ENCODE results near the gene LCA5L.

DNA sequence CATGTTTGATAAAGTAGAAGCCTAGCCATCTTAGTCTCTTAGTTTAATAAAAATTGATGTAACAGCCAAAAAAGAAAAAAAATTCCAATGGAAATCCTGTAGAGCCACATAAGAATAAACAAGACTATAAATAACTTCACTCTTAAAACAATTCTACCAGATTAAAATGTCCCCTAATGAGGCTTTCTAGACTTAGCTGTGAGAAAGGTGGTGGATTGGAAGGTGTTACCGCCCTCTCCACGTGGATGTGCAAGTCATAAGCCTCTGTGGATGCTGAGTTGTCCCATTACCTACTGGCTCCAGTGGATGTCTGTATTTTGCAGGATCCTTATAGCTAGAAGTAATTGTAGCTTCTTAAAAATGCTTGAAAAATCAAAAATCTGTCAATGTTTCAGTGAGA lies 14.6 kb downstream of the LCA5L start:
- TF ChIP-seq POLR2A (IDR thresholded peaks at IDR 0.05) (no peak), CTCF (IDR thresholded peaks at IDR 0.05) (no peak), POLR2AphosphoS5 (IDR thresholded peaks at IDR 0.05) (no peak), EP300 (IDR thresholded peaks at IDR 0.05) (no peak)
